Gastroesophageal sphincter (tissue), 3 donors: Measurements from ENCODE around the gene LHX3.

ENCODE experiments used
- EP300 ChIP-seq: sonication (generic); formaldehyde crosslinking; IDR thresholded peaks from one replicate; pipeline ENCODE4 v1.6.1; 2017; ENCODE audit warnings: antibody characterized with exemption, mild to moderate bottlenecking
- TF ChIP-seq, protein P1 (sequence below), 4 experiments: fragments of 200-600 bp in 2 of 4; fragments of 450-650 bp in 2 of 4; sonication (generic) in 1 of 4; IDR thresholded peaks; one replicate each; pipeline ENCODE4 v1.5.1; 2017 to 2019; ENCODE audit warnings: antibody characterized with exemption in 4 of 4, mild to moderate bottlenecking in 2 of 4, moderate library complexity in 2 of 4

DNA sequence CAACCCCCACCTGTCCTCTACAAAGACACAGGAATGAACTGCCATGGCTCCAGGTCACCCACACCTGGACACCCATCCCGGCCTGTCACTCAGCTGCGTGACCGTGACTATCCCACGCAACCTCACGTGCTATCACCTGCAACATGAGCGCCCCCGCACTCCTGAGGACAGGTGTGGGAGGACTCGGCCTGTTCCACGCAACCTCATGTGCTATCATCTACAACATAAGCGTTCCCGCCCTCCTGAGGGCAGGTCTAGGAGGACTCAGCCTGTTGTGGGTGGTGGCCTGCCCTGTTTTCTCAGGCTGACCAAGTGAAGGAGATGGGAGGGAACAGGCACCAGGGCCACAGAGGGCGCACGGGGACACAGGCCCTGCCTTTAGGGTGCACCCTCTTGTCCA, 36.6 kb upstream of the LHX3 start:
- TF ChIP-seq, protein P1, sequence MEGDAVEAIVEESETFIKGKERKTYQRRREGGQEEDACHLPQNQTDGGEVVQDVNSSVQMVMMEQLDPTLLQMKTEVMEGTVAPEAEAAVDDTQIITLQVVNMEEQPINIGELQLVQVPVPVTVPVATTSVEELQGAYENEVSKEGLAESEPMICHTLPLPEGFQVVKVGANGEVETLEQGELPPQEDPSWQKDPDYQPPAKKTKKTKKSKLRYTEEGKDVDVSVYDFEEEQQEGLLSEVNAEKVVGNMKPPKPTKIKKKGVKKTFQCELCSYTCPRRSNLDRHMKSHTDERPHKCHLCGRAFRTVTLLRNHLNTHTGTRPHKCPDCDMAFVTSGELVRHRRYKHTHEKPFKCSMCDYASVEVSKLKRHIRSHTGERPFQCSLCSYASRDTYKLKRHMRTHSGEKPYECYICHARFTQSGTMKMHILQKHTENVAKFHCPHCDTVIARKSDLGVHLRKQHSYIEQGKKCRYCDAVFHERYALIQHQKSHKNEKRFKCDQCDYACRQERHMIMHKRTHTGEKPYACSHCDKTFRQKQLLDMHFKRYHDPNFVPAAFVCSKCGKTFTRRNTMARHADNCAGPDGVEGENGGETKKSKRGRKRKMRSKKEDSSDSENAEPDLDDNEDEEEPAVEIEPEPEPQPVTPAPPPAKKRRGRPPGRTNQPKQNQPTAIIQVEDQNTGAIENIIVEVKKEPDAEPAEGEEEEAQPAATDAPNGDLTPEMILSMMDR (IDR thresholded peaks at IDR 0.05): no peak
- no peak for TF ChIP-seq EP300
